ENCODE measurements around the gene WDR62.

DNA sequence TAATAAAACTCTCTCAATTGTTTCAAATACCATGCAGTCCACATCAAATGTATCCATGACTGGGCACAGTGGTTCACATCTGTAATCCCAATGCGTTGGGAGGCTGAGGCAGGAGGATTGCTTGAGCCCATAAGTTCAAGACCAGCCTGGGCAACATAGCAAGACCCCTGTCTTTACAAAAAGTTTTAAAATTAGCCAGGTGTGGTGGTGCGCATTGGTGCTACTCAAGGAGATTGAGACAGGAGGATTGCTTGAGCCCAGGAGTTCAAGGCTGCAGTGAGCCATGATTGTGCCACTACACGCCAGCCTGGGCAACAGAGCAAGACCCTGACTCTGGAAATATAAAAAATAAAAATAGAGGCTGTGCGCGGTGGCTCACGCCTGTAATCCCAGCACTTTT is 27.0 kb upstream of the WDR62 start:
- TF ChIP-seq, protein P1, sequence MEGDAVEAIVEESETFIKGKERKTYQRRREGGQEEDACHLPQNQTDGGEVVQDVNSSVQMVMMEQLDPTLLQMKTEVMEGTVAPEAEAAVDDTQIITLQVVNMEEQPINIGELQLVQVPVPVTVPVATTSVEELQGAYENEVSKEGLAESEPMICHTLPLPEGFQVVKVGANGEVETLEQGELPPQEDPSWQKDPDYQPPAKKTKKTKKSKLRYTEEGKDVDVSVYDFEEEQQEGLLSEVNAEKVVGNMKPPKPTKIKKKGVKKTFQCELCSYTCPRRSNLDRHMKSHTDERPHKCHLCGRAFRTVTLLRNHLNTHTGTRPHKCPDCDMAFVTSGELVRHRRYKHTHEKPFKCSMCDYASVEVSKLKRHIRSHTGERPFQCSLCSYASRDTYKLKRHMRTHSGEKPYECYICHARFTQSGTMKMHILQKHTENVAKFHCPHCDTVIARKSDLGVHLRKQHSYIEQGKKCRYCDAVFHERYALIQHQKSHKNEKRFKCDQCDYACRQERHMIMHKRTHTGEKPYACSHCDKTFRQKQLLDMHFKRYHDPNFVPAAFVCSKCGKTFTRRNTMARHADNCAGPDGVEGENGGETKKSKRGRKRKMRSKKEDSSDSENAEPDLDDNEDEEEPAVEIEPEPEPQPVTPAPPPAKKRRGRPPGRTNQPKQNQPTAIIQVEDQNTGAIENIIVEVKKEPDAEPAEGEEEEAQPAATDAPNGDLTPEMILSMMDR (IDR thresholded peaks at IDR 0.05; ENCODE audit: low read depth, low read length), result no peak
- TF ChIP-seq EZH2phosphoT487 (IDR thresholded peaks at IDR 0.05; ENCODE audit: low read depth), result no peak
